Measurements from ENCODE around the gene TYMP. TPM values are rescaled to one million over a fixed set of nuclear protein-coding genes. Genes with fewer than 3 reads are reported as not detected.

TYMP gene
- total and polyA plus RNA-seq, 2 of the 8 experiments (the other 6 are each of a cell fraction or from before 2014, with no cell fraction given), result 0.43 to 0.48 TPM

GRCh38 chr22:50544078-50544745 lies 14.4 kb upstream of the TYMP start (continued):
- TF ChIP-seq TCF12 (IDR thresholded peaks at IDR 0.05; ENCODE audit: low read depth, low read length) (no peak), PHF8 (conservative IDR thresholded peaks at IDR 0.05; ENCODE audit: low read depth, low read length) (no peak), GABPA (IDR thresholded peaks at IDR 0.05; ENCODE audit: borderline replicate concordance, insufficient read depth, low read length) (peak; percentile 83; the same call in 1 of the 2 replicates), MAFK (IDR thresholded peaks at IDR 0.05; ENCODE audit: low read depth, low read length) (no peak), SP2 (IDR thresholded peaks at IDR 0.05; ENCODE audit: low read length) (no peak), CEBPB (IDR thresholded peaks at IDR 0.05; ENCODE audit: low read depth, low read length) (no peak), EP300 (IDR thresholded peaks at IDR 0.05; ENCODE audit: borderline replicate concordance in 1 of 2, low read depth in 2 of 2, low read length in 2 of 2) (no peak), ZNF274 (IDR thresholded peaks at IDR 0.05; ENCODE audit: borderline replicate concordance, extremely low read depth, low read length) (no peak), EZH2 (IDR thresholded peaks at IDR 0.05; ENCODE audit: low read depth, low read length, severe bottlenecking) (no peak), NRF1 (IDR thresholded peaks at IDR 0.05; ENCODE audit: low read depth, low read length) (no peak), RAD21 (IDR thresholded peaks at IDR 0.05 in 1 of 2, conservative IDR thresholded peaks at IDR 0.05 in 1 of 2; ENCODE audit: low read depth in 2 of 2, low read length in 2 of 2) (peak; percentile 57 to 65), GTF2F1 (IDR thresholded peaks at IDR 0.05; ENCODE audit: borderline replicate concordance, low read depth, low read length) (no peak), POU5F1 (IDR thresholded peaks at IDR 0.05; ENCODE audit: low read depth, low read length) (no peak), KDM4A (IDR thresholded peaks at IDR 0.05; ENCODE audit: low read depth, low read length, severe bottlenecking) (no peak), RFX5 (IDR thresholded peaks at IDR 0.05; ENCODE audit: borderline replicate concordance, low read depth, low read length) (no peak), ATF3 (IDR thresholded peaks at IDR 0.05; ENCODE audit: insufficient read depth, low read depth, low read length) (no peak), TAF1 (IDR thresholded peaks at IDR 0.05; ENCODE audit: low read depth, low read length) (no peak), CTCF (IDR thresholded peaks at IDR 0.05; ENCODE audit: control extremely low read depth in 1 of 3, insufficient read depth in 1 of 3, low read depth in 1 of 3, low read length in 3 of 3) (peak; percentile 74 to 88 (median 75)), CHD2 (IDR thresholded peaks at IDR 0.05; ENCODE audit: low read length) (no peak), E2F6 (IDR thresholded peaks at IDR 0.05) (no peak)
